Stimulated activated CD4-positive, alpha-beta T cell treated with anti-CD3 and anti-CD28 coated beads, Interleukin-15, amount 100 ng/mL, for 1 hour (primary cell): Measurements from ENCODE around the gene TSPOAP1.
"Not testable (repeated sequence)": the region's sequence is repeated elsewhere in the genome, so short reads cannot be mapped to it uniquely, and the experiment has no call there.

ENCODE experiments used
- DNase-seq, 2 donors: peaks; one replicate each; pipeline ENCODE4 v3.0.0-alpha.2; 2020; ENCODE audit warnings: low read depth in 1 of 2, low spot score in 1 of 2

Gene TSPOAP1

GRCh38 chr17:58362368-58363014 lies 33.9 kb upstream of the TSPOAP1 start:
- no peak for DNase-seq

- no peak for DNase-seq
These were observed 31.9 kb upstream of the TSPOAP1 start for GRCh38 chr17:58360296-58361063.

- no peak for DNase-seq
These were observed 30.0 kb upstream of the TSPOAP1 start for GRCh38 chr17:58358408-58359172.

- no peak for DNase-seq
These were observed 29.0 kb upstream of the TSPOAP1 start for GRCh38 chr17:58357312-58358297.

- DNase-seq, result no peak
These were observed 27.6 kb upstream of the TSPOAP1 start for GRCh38 chr17:58356231-58356630.

- DNase-seq, result no peak
These were observed 26.1 kb upstream of the TSPOAP1 start for GRCh38 chr17:58354541-58355216.

- DNase-seq, result no peak
These were observed 24.8 kb upstream of the TSPOAP1 start for GRCh38 chr17:58353389-58353825.

GRCh38 chr17:58352596-58353388 lies 24.2 kb upstream of the TSPOAP1 start:
- no peak for DNase-seq

- DNase-seq, result peak; percentile 80 to 87
These were observed 23.4 kb upstream of the TSPOAP1 start, which contains the start of gene SUPT4H1 for GRCh38 chr17:58351831-58352595. TSS of gene SUPT4H1 (minus strand) at chr17:58352201. CDS start at chr17:58352135, 66 bp downstream.

- DNase-seq, result no peak
These were observed 22.6 kb upstream of the TSPOAP1 start for GRCh38 chr17:58351182-58351581.

GRCh38 chr17:58348038-58348437 lies 19.4 kb upstream of the TSPOAP1 start:
- DNase-seq, result no peak

- no peak for DNase-seq
These were observed 16.9 kb upstream of the TSPOAP1 start for GRCh38 chr17:58345500-58345899.

GRCh38 chr17:58344791-58345157 lies 16.2 kb upstream of the TSPOAP1 start:
- DNase-seq, result peak in 1 of 2 donors; percentile 38

GRCh38 chr17:58344047-58344790 lies 15.6 kb upstream of the TSPOAP1 start:
- peak; percentile 70 to 76 for DNase-seq

- no peak for DNase-seq
These were observed 14.5 kb upstream of the TSPOAP1 start for GRCh38 chr17:58343131-58343530.

GRCh38 chr17:58341861-58342475 lies 13.4 kb upstream of the TSPOAP1 start:
- DNase-seq, result no peak

- DNase-seq, result not testable (repeated sequence)
These were observed 12.7 kb upstream of the TSPOAP1 start for GRCh38 chr17:58341136-58341860.
